Keratinocyte (primary cell): ENCODE results near the gene RFFL. TPM values are rescaled to one million over a fixed set of nuclear protein-coding genes. Genes with fewer than 3 reads are reported as not detected.

ENCODE experiments used
- DNase-seq: peaks from one replicate; pipeline ENCODE4 v3.0.0-alpha.2; 2011; ENCODE audit warnings: low read depth, missing footprints, low spot score
- FAIRE-seq: peaks from 2 replicates; lab custom pipeline; 2011; peaks lifted over from hg19 to GRCh38; lab: Jason Lieb, UNC
- H2AFZ ChIP-seq: 2 replicates; pipeline ENCODE4 v1.6.0; 2012; ENCODE audit warnings: low read length, control low read depth, inconsistent platforms; ENCODE audit not compliant: control insufficient read depth
- H3K27ac ChIP-seq: 2 replicates; pipeline ENCODE4 v1.5.1; 2011; ENCODE audit warnings: low read length; ENCODE audit not compliant: control insufficient read depth, insufficient read depth
- H3K27me3 ChIP-seq: 3 replicates; pipeline ENCODE4 v1.6.0; 2011; ENCODE audit warnings: low read length; ENCODE audit not compliant: control insufficient read depth, insufficient read depth; ENCODE audit errors: extremely low read depth
- H3K36me3 ChIP-seq, 2 experiments: 2 replicates in 1 of 2; 3 replicates in 1 of 2; pipeline ENCODE4 v1.5.1; 2011; ENCODE audit warnings: low read length in 2 of 2, mild to moderate bottlenecking in 1 of 2; ENCODE audit not compliant: control insufficient read depth in 2 of 2, insufficient read depth in 2 of 2; ENCODE audit errors: extremely low read depth in 1 of 2
- H3K4me1 ChIP-seq: 3 replicates; pipeline ENCODE4 v1.5.1; 2011; ENCODE audit warnings: low read length; ENCODE audit not compliant: control insufficient read depth, insufficient read depth; ENCODE audit errors: extremely low read depth
- H3K4me2 ChIP-seq: 3 replicates; pipeline ENCODE4 v1.6.0; 2011; ENCODE audit warnings: low read depth, low read length; ENCODE audit not compliant: control insufficient read depth, insufficient read depth; ENCODE audit errors: extremely low read depth
- H3K4me3 ChIP-seq, 3 experiments: fragments of 200-600 bp in 1 of 3; sonication (generic) in 1 of 3; 2 replicates in 2 of 3; 3 replicates in 1 of 3; pipeline ENCODE4 v1.5.1; 2011 to 2016; ENCODE audit warnings: low read length in 3 of 3, mild to moderate bottlenecking in 3 of 3, control low read depth in 2 of 3, inconsistent platforms in 1 of 3, low read depth in 1 of 3, mixed read lengths in 1 of 3, mixed run types in 1 of 3, moderate library complexity in 1 of 3; ENCODE audit not compliant: control insufficient read depth in 2 of 3, insufficient read depth in 2 of 3; ENCODE audit errors: extremely low read depth in 1 of 3
- H3K79me2 ChIP-seq: 2 replicates; pipeline ENCODE4 v1.6.0; 2012; ENCODE audit warnings: low read length; ENCODE audit not compliant: control insufficient read depth, insufficient read depth
- H3K9ac ChIP-seq: 3 replicates; pipeline ENCODE4 v1.6.0; 2011; ENCODE audit warnings: low read length; ENCODE audit not compliant: control insufficient read depth, insufficient read depth; ENCODE audit errors: extremely low read depth
- H3K9me1 ChIP-seq: 3 replicates; pipeline ENCODE4 v1.6.0; 2011; ENCODE audit warnings: low read length; ENCODE audit not compliant: control insufficient read depth, insufficient read depth; ENCODE audit errors: extremely low read depth
- H3K9me3 ChIP-seq: 2 replicates; pipeline ENCODE4 v1.5.1; 2012; ENCODE audit warnings: low read depth, low read length; ENCODE audit not compliant: control insufficient read depth
- H4K20me1 ChIP-seq: 3 replicates; pipeline ENCODE4 v1.6.0; 2011; ENCODE audit warnings: low read length; ENCODE audit not compliant: control insufficient read depth, insufficient read depth; ENCODE audit errors: extremely low read depth
- CTCF ChIP-seq, 3 experiments: IDR thresholded peaks in 1 of 3; conservative IDR thresholded peaks in 1 of 3; optimal IDR thresholded peaks in 1 of 3; 2 replicates in 2 of 3; 3 replicates in 1 of 3; pipeline versions ENCODE3 to v1.5.1; 2011; ENCODE audit warnings: low read length in 3 of 3, mild to moderate bottlenecking in 3 of 3, moderate library complexity in 2 of 3, control low read depth in 1 of 3, inconsistent platforms in 1 of 3; ENCODE audit not compliant: insufficient read depth in 2 of 3; ENCODE audit errors: extremely low read depth in 1 of 3
- EZH2 ChIP-seq: IDR thresholded peaks from one replicate; pipeline ENCODE4 v1.6.1; 2012; ENCODE audit warnings: inconsistent platforms, mild to moderate bottlenecking, low read length, moderate library complexity
- dilution Hi-C: fragments of 300-500 bp; cut with MboI; formaldehyde crosslinking; loops from one replicate; pipeline ENCODE4 v1.7.0; 2020; ENCODE audit warnings: low sequenced_read_pairs; ENCODE audit not compliant: extremely low pct_ligation_motif_present
- polyA plus RNA-seq, 5 experiments: library from polyadenylated mRNA; depleted of rRNA in 3 of 5; stranded (reverse) in 3 of 5; stranded (forward) in 1 of 5; unstranded in 1 of 5; fragments of >200 nt; gene quantifications; 1 replicate in 1 of 5; 2 replicates in 3 of 5; 3 replicates in 1 of 5; pipeline versions ENCODE4 v1.2.1 to v1.2.3, GENCODE V29; 2011 to 2012; ENCODE audit warnings: missing spikeins in 2 of 5, low read depth in 1 of 5, low replicate concordance in 1 of 5
- small RNA-seq, 3 experiments: library from RNA; depleted of rRNA; stranded (forward); fragments of <200 nt; gene quantifications; one replicate each; pipeline ENCODE3, GENCODE V24; 2012; ENCODE audit warnings: low read depth in 3 of 3, low replicate concordance in 1 of 3; ENCODE audit not compliant: insufficient read length in 3 of 3

The RFFL gene
- polyA plus RNA-seq, 1 donor (not counting 4 experiments of a cell fraction or from before 2014, with no cell fraction given): 13.5 TPM

GRCh38 chr17:34961093-34961911 is 102.2 kb downstream of the RFFL start, which contains the start of the genes CCT6B and ZNF830:
Gene CCT6B (minus strand): TSS chr17:34961460. CDS start chr17:34961393, 67 bp downstream.
Gene ZNF830 (plus strand): TSS chr17:34961540. CDS start chr17:34961567, 27 bp downstream.
- H4K20me1 ChIP-seq: no peaks in the 10 kb centered on the region
- peak within 1 kb of the TSS; percentile 96 for H3K27ac ChIP-seq
- peaks cover 3 to 6% of the 10 kb centered on the region in 2 experiments for H3K36me3 ChIP-seq
- H2AFZ ChIP-seq: peak within 1 kb of the TSS; percentile 100
- no peaks in the 10 kb centered on the region for H3K27me3 ChIP-seq
- peaks cover 29% of the 10 kb centered on the region for H3K79me2 ChIP-seq
- H3K4me2 ChIP-seq: peak within 1 kb of the TSS; percentile 79
- peak within 1 kb of the TSS; percentile 98 for H3K9ac ChIP-seq
- H3K4me1 ChIP-seq: peaks cover 15% of the 10 kb centered on the region
- FAIRE-seq (peak; percentile 48), DNase-seq (peak; percentile 57)
- no peaks in the 10 kb centered on the region for H3K9me3 ChIP-seq
- dilution Hi-C loops: no loop called here
- H3K4me3 ChIP-seq: peak within 1 kb of the TSS; percentile 88 to 100 (median 90)
- H3K9me1 ChIP-seq: no peaks in the 10 kb centered on the region
- no peak for TF ChIP-seq CTCF (optimal IDR thresholded peaks at IDR 0.05 in 1 of 3, IDR thresholded peaks at IDR 0.05 in 1 of 3, conservative IDR thresholded peaks at IDR 0.05 in 1 of 3; ENCODE audit: extremely low read depth in 1 of 3, insufficient read depth in 2 of 3, low read length in 3 of 3)
- no peak for TF ChIP-seq EZH2

- H3K27ac ChIP-seq: no peak overlapping the region
- H3K9me1 ChIP-seq: no peaks in the 10 kb centered on the region
- no peak overlapping the region for H3K4me3 ChIP-seq
- H3K4me1 ChIP-seq: peaks cover 14% of the 10 kb centered on the region
- dilution Hi-C loops: no loop called here
- no peaks in the 10 kb centered on the region for H3K9me3 ChIP-seq
- H3K36me3 ChIP-seq: peaks cover 0 to 1% of the 10 kb centered on the region in 2 experiments
- H2AFZ ChIP-seq: no peak overlapping the region
- peaks cover 20% of the 10 kb centered on the region for H3K79me2 ChIP-seq
- no peak for FAIRE-seq
- TF ChIP-seq EZH2: no peak
- no peak overlapping the region for H3K9ac ChIP-seq
- H3K4me2 ChIP-seq: no peak overlapping the region
- DNase-seq: no peak
- no peaks in the 10 kb centered on the region for H4K20me1 ChIP-seq
- no peaks in the 10 kb centered on the region for H3K27me3 ChIP-seq
Measured at GRCh38 chr17:34958438-34958837, 105.1 kb downstream of the RFFL start.

Small RNA genes within 50 kb of the gene (small RNA-seq; reads per million reads assigned to genes)
- gene AC004223.1 (0 reads per million in 3 experiments), gene RNU6-840P (0 reads per million in 3 experiments)

Other genes with a start within 250 kb of the RFFL start
- gene CCT6B, start 102.2 kb downstream of the RFFL start, polyA plus RNA-seq: 0.65 to 1.4 TPM (median 1.1 TPM) in 3 replicates
- 5.5 to 10.3 TPM (median 7.5 TPM) in 3 replicates for gene ZNF830, start 102.2 kb downstream of the RFFL start, polyA plus RNA-seq
- gene LIG3, start 83.2 kb downstream of the RFFL start, polyA plus RNA-seq: 18.0 to 29.3 TPM (median 24.5 TPM) in 3 replicates
- 2.7 to 8.2 TPM (median 4.9 TPM) in 3 replicates for gene RAD51D, start 56.2 kb upstream of the RFFL start, polyA plus RNA-seq
- gene FNDC8, start 57.9 kb upstream of the RFFL start, polyA plus RNA-seq: not detected in 3 replicates
- 13.5 to 18.6 TPM (median 16.0 TPM) in 3 replicates for gene NLE1, start 78.6 kb upstream of the RFFL start, polyA plus RNA-seq
- 0.03 to 0.04 TPM in 2 of 3 replicates, not detected in the other for gene UNC45B, start 84.1 kb upstream of the RFFL start, polyA plus RNA-seq
- gene SLC35G3, start 130.7 kb upstream of the RFFL start, polyA plus RNA-seq: not detected in 3 replicates
- gene SLFN5, start 179.4 kb upstream of the RFFL start, polyA plus RNA-seq: 51.4 to 101 TPM (median 79.9 TPM) in 3 replicates